Muscle layer of colon (tissue), 2 donors: ENCODE data around the gene SPTBN5.

Experiments used
- H3K27ac ChIP-seq: one replicate; pipeline ENCODE4 v1.7.0; 2013; ENCODE audit warnings: low read depth, mild to moderate bottlenecking, low read length, moderate library complexity
- H3K27me3 ChIP-seq, 2 donors: one replicate each; pipeline ENCODE4 v1.7.0; 2013; ENCODE audit warnings: low read length in 2 of 2, mild to moderate bottlenecking in 2 of 2; ENCODE audit not compliant: insufficient read depth in 2 of 2, control insufficient read depth in 1 of 2
- H3K36me3 ChIP-seq: one replicate; pipeline ENCODE4 v1.7.0; 2013; ENCODE audit warnings: mild to moderate bottlenecking, low read length; ENCODE audit not compliant: insufficient read depth
- H3K4me1 ChIP-seq: one replicate; pipeline ENCODE4 v1.7.0; 2013; ENCODE audit warnings: mild to moderate bottlenecking, low read length; ENCODE audit not compliant: insufficient read depth
- H3K4me3 ChIP-seq, 2 donors: one replicate each; pipeline ENCODE4 v1.7.0; 2013; ENCODE audit warnings: low read length in 2 of 2, low read depth in 1 of 2, mild to moderate bottlenecking in 1 of 2, moderate library complexity in 1 of 2
- H3K9ac ChIP-seq: one replicate; pipeline ENCODE4 v1.7.0; 2013; ENCODE audit warnings: low read length
- H3K9me3 ChIP-seq: one replicate; pipeline ENCODE4 v1.7.0; 2013; ENCODE audit warnings: mild to moderate bottlenecking, low read length
- donor health status: abdominal sarcoma.
- donor health status: Adenocarcinoma of cecum.

Gene SPTBN5

DNA sequence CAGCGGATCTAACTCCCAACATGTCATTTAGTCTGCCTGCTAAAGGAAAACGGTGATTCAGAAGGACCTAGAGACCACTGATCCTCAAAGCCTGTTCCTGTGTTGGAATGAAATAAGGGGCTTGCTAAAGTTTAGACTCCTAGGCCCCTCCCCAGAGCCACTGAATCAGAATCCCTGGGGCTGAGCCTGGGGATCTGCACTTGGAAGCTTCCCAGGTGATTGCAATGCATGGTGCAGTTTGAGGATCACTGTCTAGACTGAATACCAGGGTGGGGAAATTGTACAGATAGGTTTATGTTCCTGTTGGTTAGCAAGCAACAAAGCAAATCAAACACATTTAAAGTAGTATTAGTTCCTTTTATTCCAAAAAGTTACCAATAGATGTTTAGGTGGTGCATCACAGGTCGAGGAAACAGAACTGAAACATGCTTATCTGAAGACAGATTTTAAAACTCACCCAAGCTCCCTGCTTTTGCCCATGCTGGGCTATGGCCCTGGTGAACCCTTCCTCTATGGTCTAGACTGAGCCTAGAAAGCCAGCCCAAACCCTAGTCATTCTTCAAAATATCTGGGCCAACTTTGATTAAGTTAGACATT is 29.6 kb upstream of the SPTBN5 start:
- no peak overlapping the region for H3K4me3 ChIP-seq
- no peak overlapping the region for H3K9ac ChIP-seq
- H3K9me3 ChIP-seq, result no peaks in the 10 kb centered on the region
- H3K27ac ChIP-seq, result no peak overlapping the region
- H3K36me3 ChIP-seq, result no peaks in the 10 kb centered on the region
- H3K27me3 ChIP-seq, result no peaks in the 10 kb centered on the region
- peaks cover 35% of the 10 kb centered on the region for H3K4me1 ChIP-seq

DNA sequence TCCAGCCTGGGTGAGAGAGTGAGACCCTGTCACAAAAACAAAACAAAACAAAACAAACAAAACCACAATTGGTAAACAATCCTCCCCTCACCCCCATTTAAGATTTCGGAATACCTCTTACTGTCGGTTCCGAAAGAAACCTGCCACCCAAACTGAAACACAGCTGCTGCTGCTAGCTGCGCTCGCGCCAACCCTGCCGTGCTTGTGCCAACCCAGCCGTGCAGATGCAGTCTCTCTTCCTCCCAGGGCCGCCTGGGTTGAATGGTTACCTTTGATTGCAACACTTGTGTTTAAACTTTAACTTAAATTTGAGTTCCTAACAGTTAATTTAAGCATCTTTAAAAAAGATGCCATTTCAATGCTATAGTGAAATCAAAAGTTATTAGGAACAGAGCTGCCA is 28.5 kb upstream of the SPTBN5 start:
- Histone ChIP-seq H3K9ac (no peak overlapping the region), H3K4me3 (no peak overlapping the region), H3K27me3 (no peaks in the 10 kb centered on the region), H3K4me1 (peaks cover 36% of the 10 kb centered on the region), H3K27ac (no peak overlapping the region), H3K36me3 (no peaks in the 10 kb centered on the region), H3K9me3 (no peaks in the 10 kb centered on the region)

DNA sequence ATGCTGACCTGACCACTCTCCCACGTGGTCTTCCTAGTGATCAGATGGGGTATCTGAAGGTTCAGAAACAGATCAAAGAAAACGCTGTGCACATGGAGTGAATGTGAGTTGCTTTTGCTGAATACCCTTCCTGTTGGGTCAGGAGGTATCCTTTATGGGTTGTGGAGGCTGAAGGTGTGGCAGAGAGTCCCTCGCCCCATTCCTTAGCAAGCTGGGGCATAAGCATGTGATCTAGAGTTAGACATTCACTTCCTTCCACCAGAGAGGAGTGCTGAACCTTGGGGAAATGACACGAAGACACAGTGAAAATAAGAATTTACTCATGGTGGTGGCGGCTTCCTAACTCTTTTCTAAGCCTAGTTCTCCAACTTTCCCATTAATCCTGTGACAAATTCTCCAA is 27.8 kb upstream of the SPTBN5 start:
- Histone ChIP-seq H3K27me3 (no peaks in the 10 kb centered on the region), H3K36me3 (no peaks in the 10 kb centered on the region), H3K9me3 (no peaks in the 10 kb centered on the region), H3K27ac (no peak overlapping the region), H3K9ac (no peak overlapping the region), H3K4me3 (no peak overlapping the region), H3K4me1 (peaks cover 34% of the 10 kb centered on the region)

GRCh38 chr15:41921167-41921566 is 27.3 kb upstream of the SPTBN5 start:
- H3K27me3 ChIP-seq, result no peaks in the 10 kb centered on the region
- H3K27ac ChIP-seq, result no peak overlapping the region
- H3K9me3 ChIP-seq, result no peaks in the 10 kb centered on the region
- H3K36me3 ChIP-seq, result no peaks in the 10 kb centered on the region
- no peak overlapping the region for H3K9ac ChIP-seq
- H3K4me1 ChIP-seq, result peaks cover 33% of the 10 kb centered on the region
- no peak overlapping the region for H3K4me3 ChIP-seq

DNA sequence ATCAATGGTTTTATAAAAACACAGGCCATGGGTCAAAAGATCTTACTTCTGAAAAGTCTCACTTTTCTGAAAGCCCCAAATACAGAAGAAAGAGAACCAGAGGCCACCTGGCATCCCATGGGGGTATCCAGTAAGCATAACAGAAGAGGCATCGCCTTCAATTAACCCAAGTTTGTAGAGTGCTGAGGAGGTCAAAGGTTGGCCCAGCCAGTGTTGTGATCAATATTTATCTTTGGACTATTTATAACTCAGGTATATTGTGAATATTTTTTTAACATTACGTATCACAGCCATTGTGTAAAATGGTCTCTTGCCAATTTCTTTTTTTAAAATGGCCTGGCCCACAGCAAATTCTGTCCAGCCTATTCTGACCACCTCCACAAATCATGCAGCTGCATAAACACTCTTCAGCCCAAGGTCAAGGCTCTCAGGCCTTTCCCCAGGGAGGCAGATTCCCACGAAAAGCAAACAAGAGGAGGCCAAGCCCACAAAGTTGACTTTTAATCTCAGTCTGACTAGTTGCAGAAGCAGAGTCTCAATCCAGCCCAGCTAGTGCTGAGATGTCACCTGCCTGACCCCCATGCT is 26.2 kb upstream of the SPTBN5 start:
- Histone ChIP-seq H3K36me3 (no peaks in the 10 kb centered on the region), H3K4me3 (no peak overlapping the region), H3K9ac (no peak overlapping the region), H3K27me3 (no peaks in the 10 kb centered on the region), H3K4me1 (peaks cover 33% of the 10 kb centered on the region), H3K9me3 (no peaks in the 10 kb centered on the region), H3K27ac (no peak overlapping the region)

DNA sequence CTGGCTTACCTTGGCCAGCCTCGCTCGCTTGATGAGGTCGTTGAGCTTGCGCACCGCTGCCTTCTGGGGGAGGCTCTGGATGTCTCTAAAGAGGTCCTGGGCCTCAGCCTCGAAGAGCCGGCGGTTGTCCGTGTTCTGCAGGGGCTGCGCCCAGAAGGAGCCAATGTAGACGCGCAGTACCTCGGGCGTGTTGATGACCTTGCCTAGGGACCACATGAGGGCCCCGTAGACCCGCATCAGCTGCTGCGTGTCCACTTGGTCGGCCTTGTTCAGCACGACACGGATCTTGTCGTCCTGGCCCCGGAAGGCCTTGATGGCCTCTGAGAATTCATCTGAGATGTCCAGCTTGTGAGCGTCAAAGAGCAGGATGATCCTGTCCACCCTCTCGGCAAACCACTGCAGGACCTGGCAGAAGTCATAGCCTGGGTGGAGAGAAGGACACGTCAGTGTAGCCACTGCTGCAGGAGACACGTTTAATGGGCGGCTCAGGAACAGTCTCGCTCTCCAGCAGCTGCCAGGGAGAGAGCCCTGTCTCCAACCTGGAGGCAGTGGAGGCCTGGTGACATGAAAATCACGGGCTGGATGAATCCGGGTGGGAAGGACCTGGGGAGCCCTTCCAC is 25.5 kb upstream of the SPTBN5 start:
- Histone ChIP-seq H3K4me1 (peaks cover 33% of the 10 kb centered on the region), H3K36me3 (no peaks in the 10 kb centered on the region), H3K4me3 (no peak overlapping the region), H3K9me3 (no peaks in the 10 kb centered on the region), H3K9ac (no peak overlapping the region), H3K27ac (no peak overlapping the region), H3K27me3 (no peaks in the 10 kb centered on the region)

- no peaks in the 10 kb centered on the region for H3K27me3 ChIP-seq
- no peak overlapping the region for H3K4me3 ChIP-seq
- H3K9me3 ChIP-seq, result no peaks in the 10 kb centered on the region
- no peak overlapping the region for H3K9ac ChIP-seq
- H3K4me1 ChIP-seq, result peaks cover 33% of the 10 kb centered on the region
- H3K27ac ChIP-seq, result no peak overlapping the region
- H3K36me3 ChIP-seq, result no peaks in the 10 kb centered on the region
Measured at GRCh38 chr15:41918506-41919126, 24.8 kb upstream of the SPTBN5 start.

- no peaks in the 10 kb centered on the region for H3K36me3 ChIP-seq
- H3K27ac ChIP-seq, result no peak overlapping the region
- no peaks in the 10 kb centered on the region for H3K9me3 ChIP-seq
- no peak overlapping the region for H3K4me3 ChIP-seq
- H3K4me1 ChIP-seq, result peaks cover 33% of the 10 kb centered on the region
- no peak overlapping the region for H3K9ac ChIP-seq
- no peaks in the 10 kb centered on the region for H3K27me3 ChIP-seq
Measured at GRCh38 chr15:41917767-41918430, 24.0 kb upstream of the SPTBN5 start.

DNA sequence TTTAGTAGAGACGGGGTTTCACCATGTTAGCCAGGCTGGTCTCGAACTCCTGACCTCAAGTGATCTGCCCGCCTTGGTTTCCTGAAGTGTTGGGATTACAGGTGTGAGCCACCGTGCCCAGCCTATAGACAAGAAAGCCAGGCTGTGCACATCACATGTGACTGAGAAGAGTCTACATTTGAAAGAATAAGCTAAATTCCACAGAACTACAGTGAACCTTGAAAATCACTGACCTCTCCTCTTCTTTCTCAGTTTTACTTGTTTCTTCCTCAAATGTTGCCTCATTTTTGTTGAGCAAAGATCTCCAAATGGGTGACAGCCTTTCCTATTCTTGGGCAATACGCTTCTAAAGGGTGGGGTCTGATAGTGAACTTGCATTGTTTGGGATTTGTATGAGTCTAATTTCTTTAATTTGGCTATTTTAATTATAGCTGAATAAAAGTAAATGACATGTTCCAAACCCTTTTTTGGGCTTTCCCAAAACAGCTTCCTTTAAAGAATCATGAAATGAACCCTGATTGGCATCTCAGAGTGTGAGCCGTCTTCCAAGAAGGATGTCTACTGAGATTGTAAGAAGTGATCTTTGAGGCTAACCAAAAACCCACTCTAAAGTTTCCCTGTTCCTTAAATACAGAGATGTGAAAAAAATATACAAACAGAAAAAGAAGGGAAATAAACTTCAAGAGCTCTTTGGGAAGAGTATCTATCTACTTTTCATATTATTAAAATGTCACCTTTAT is 21.6 kb upstream of the SPTBN5 start:
- H3K36me3 ChIP-seq, result no peaks in the 10 kb centered on the region
- peaks cover 21% of the 10 kb centered on the region for H3K4me1 ChIP-seq
- H3K9me3 ChIP-seq, result no peaks in the 10 kb centered on the region

GRCh38 chr15:41914411-41914810 is 20.6 kb upstream of the SPTBN5 start:
- no peak overlapping the region for H3K9ac ChIP-seq
- peaks cover 2% of the 10 kb centered on the region for H3K36me3 ChIP-seq
- peaks cover 19% of the 10 kb centered on the region for H3K4me1 ChIP-seq
- no peak overlapping the region for H3K27ac ChIP-seq
- H3K4me3 ChIP-seq, result no peak overlapping the region
- no peaks in the 10 kb centered on the region for H3K27me3 ChIP-seq
- no peaks in the 10 kb centered on the region for H3K9me3 ChIP-seq

More for the DNA sequence above, 21.6 kb upstream of the SPTBN5 start:
- H3K9ac ChIP-seq, result no peak overlapping the region
- H3K27me3 ChIP-seq, result no peaks in the 10 kb centered on the region
- no peak overlapping the region for H3K4me3 ChIP-seq
- no peak overlapping the region for H3K27ac ChIP-seq

- Histone ChIP-seq H3K9ac (no peak overlapping the region), H3K27ac (no peak overlapping the region), H3K4me1 (peaks cover 11% of the 10 kb centered on the region), H3K27me3 (no peaks in the 10 kb centered on the region), H3K36me3 (peaks cover 11% of the 10 kb centered on the region), H3K9me3 (no peaks in the 10 kb centered on the region), H3K4me3 (no peak overlapping the region)
Measured at GRCh38 chr15:41913256-41913655, 19.4 kb upstream of the SPTBN5 start.
